NCI-H2081 treated with DMSO at 0.1 percent for 48 hours (cell line): Measurements from ENCODE around the gene DSP.
A peak's percentile ranks its signal among the peaks of the same experiment; 100 is the strongest.

Experiments
- DNase-seq: peaks from one replicate; lab custom pipeline; 2025; lab: John Stamatoyannopoulos, UW

Gene DSP

DNA sequence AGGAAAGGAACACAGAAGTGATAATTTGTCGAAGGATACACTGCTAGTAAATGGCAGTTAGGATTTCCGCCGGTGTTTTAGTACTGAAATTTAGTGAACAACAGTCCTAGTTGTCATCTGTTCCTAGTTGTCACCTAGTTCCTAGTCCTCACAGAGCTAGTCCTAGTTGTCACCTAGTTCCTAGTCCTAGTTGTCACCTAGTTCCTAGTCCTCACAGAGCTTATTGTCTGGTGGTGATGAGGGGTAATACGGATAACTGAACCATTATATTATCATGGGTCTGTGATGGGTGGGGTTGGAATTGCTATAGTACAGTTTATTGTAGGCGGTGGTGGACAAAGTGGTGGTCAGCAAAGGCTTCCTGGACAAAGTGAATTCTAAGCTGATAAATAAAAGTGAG lies 50.3 kb downstream of the DSP start:
- DNase-seq, result no peak

DNA sequence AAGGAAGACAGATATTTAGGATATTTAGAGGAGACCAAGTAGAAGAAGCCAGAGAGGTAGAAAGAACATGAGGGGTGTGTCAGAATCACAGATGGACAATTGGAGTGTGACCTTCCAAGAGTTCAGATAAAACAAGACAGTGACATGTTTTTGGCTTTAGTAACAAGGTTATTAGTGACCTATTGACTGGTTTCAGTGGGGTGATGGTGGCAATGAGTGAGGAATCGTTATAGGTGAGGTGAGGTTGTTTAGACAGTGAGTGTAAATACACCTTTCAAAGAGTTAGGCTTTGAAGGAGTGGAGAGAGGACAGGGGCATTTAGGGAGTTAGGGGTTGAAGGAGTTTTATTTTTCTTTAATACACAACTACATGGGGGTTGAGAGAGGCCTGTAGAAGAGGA lies 51.8 kb downstream of the DSP start:
- no peak for DNase-seq

DNA sequence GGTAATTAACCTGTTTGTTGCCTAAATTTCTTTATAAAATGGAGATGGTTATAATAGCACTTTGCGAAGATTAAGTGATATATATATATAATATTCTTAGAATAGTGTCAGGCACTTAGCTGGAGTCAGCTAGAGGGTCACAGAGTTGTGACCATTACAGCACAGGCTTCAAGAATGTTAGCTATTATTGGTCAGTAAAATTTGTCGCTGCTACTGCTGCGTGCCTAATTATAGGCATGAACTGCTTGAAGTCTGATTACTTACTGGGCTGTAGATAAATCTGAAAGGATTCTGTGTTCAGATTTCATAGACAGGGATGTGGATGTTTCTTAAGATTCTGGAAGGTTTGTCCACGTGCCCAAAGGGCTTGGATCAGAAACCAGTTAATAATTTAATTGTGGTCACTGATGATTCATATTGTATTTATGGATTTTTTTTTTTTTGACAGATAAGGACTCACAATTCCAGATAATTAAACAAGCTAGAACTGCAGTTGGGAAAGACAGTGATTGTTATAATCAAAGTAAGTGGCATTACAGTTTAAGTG lies 53.2 kb downstream of the DSP start:
- DNase-seq, result no peak

DNA sequence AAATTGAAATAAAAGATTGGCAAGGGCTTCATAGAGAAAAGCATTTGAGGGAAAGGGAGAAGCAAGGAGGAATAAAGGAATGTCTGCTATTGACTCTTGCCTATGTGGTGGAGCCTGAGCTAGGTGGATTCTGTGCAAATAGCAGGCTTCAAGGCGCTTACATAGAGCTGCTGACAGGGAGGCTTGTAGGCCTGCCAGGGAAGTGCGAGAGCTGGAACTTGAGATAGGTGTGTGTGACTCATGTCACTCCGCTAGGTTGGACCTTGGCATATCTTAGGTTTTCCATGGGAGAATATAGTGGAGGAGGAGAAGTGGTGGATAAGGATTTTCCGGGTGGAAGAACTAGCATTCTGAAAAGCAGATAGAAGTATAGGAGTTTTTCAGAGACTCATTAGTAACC lies 62.5 kb downstream of the DSP start:
- DNase-seq, result no peak

DNA sequence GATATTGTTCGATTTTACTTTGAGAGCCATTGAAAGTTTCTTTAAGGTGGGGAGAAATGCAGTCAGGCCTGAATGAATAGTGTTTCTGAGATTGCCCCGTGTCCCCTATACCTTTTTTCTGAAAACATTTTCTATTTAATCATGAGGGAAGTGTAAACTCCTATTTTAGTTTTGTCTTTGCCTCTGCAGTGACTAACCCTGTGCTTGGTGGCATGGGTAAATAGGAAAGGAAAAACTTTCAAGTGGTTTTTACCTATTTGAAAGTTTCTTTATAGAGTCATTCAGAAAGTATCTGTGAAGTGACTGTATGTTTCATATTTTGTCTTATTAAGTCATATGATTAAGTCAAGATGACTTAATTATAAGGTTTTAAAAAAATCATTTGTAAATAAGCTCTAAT lies 63.0 kb downstream of the DSP start:
- no peak for DNase-seq

DNA sequence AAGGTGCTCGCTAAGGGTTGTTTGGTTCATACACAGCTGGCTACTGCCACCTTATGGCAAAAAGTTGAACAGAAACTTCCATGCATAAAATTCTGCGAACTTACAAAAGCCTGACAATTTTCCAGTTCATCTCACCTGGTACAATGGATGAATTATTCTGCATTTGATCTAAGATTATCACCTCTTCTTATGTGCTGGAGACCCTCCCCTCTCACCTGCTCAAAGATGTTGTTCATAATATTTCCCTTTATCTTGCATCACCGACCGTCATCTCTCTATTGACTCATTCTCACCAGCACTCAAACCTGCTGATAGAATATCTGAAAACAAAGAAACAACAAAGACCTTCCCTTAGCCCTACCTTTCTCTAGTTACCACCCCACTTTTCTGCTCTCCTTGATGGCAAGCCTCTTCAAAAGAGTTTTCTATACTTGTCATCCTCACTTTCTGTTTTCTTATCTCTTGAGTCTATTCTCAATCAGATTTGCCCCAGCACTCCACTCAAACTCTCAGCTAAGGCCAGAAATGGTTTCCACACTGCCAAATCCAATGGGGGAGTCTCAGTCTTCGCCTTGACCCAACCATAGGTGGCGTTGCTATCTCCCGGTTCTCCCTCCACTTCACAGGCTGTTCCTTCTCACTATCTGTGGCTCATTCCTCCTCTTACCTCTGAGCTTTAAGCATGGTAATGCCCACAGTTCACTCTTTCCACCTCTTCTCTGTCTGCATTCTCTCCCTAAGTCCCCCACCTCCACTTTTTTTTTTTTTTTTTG lies 74.3 kb downstream of the DSP start:
- no peak for DNase-seq

DNA sequence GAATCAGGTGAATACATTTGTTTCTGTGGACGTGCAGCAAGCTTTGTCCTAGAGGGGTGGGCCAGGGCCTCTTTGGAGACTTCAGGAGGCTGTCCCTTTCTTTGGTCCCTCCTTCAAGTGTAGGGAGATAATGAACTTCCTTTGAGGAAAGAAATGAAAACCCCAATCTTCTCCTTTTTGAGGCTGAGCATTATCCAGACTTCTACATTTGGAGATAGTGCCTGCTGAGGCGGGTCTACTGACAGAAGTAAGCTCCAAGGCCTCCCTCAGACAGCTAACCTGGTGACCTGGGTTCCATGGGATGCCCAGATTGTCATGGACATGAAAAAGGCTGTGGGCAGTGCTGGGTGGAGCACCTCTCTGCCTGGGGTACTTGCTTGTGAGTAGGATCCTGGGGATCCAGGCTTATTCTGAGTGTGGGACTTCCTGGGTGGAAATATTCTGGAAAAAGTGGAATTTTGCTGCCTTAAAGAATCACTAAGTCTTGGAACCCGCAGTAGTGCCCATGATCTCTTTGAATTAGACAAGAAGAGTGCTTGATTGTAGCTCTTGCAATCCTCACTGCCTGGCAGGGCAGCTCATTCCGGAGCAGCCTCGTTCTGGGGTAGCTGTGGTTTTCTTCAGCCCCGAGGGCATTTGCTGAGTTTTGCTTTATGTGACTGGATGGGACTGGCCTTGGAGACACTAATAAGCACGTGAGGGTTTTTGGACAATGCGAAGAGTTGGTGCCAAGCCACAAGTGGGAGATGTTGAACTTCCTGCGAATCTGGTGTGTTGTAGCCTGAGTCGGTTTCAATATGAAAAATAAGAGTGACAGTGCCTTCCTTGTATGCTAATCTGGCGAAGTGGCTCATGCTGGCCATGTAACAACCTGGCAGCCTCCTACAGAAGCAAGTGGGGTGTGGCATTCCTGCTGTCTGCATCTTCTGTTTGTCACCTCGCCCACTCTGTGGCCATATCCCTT lies 76.6 kb downstream of the DSP start:
- DNase-seq, result no peak

DNA sequence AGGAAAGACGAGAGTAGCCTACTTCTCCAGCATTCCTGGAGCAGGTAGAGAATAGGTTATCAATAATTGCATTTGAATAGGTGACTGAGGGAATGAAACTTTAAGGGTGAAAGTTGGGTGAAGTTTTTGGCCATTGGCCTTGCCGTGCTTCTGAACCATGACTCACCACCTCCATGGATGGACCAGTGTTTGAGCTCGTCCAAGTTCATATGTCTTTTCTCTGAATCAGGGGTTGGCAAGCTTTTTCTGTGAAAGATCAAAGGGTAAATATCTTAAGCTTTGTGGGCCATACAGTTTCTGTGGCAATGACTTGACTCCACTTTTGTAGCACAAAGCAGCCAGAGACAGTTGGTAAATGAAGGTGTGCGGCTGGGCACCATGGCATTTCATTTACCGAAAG lies 80.3 kb downstream of the DSP start:
- DNase-seq, result no peak

DNA sequence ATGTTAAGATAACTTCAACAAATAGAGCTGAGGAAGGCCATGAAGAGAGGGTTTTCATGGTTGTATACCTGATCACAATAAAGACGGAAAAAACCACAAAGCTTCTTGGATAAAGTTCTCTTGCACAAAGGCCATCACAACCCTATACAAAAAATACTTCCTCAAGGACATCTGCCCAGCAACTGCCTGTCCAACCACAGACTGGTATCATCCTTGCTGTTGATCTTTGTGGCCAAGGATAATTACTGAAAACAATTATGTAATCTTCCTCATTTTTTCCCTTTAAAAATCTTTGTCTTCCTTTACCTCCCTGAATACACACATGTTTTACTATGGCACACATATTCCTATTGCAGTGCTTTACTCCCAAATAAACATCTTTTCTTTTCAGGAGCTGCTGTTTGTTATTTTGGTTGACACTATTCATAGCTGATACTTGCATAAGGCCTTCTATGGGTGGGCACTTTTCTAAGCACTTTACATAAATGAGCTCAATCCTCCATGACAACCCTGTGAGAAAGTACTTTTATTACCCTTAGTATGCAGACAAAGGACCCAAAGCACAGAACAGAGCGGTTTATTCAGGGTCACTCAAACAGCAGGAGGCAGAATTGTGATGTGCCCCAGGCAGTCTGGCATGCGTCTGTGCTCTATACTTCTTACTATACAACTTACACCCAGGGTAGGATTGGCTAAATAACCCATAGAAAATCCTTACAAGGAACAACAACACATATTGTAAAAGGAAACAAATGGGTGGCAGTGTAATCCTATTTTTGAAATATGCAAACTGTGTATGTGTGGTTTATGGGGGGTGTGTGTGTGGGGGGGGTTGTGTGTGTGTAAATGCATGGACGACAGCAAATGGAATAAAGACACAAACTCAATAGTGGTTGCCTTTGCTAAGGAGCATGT lies 83.6 kb downstream of the DSP start:
- DNase-seq, result peak; percentile 13

DNA sequence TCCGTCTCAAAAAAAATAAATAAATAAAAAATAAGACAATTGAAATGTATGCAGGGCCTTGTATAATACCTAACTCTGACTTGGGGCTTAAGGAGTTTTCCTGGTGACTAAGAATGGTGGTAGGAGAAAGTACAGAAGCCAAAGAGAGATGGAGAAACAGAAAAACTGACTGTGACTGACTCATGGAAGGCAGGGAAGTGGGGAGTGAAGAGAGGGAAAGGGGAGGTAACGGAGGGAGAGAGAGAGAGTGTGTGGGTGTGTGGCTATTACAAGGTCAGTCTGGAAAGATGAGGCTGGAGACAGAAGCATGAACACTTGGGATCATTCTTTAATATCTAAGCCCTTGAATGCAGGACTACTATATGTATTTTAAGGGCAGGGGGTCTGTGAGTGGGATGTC lies 87.0 kb downstream of the DSP start:
- DNase-seq, result no peak

DNA sequence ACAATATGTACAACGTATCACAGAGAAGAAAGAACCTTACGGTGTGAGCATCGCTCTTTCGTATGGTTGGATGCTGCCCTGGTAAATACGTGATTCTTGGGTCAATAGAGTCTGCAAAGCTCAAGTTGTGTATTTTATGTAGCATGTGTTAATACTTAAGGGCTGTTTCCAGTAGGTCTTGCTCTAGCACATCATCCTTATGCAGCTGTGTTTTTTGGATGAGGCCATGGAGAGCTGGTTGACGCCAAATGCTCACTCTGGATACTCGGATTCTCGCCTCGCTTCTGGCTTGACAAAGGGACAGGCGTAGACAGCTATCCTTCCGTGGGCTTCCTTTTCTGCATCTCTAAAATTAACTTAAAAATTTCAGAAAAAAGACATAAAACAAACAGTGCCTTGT lies 87.4 kb downstream of the DSP start:
- DNase-seq, result no peak

DNA sequence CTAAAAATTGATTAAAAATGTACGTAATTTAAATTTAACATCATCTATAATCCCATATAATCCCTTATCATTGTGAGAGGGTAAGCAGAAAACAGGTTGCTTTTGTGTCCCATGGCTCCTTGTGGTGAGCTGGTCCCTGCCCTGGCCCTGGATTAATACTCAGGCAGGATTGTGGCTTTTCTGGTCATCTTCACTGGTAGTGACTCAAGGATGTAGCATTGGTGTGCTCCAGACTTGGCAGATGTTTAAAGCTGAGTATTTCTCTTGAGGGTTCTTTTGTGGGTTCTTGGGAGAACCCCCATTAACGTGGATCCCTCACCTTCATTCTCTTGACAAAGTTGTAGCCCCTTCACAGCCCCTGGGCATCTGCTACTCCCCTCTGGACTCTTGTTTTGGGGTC lies 87.8 kb downstream of the DSP start:
- no peak for DNase-seq

DNA sequence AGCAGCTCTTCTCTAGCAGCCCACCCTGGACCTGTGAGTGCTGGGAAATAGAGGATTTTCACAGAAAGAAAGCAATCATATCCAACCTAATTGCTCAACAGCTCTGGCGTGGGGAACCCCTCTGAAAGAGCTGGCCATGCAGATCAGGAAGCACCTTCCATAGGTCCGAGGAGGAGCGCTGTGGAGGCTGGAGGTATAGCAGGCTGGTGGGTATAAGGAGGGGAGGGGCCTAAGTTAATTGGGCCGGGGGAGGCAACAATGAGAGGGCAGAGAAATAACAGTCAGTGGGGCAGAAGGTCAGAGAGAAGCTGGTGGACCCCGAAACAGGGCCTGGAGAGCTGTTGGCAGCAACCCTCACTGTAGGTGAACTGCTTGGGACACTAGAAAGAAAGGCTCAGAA lies 89.3 kb downstream of the DSP start:
- no peak for DNase-seq

DNA sequence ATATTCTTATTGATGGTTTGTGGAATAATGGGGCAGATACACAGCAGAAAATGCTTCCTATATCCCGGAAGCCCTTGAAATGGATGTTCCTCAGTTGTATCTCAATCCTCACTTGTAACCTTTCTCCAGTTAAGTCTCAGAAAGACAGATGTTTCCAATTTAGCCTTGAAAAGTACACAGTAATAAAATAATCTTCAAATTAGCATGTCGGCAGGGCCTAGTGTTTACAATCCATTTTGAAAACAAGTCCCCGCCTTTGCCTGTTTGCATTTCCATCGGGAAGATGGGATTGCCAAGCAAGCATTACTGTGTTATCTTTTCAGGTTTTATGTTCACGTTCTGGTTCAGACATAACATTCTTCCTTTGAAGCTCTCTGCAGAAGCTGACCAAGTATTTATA lies 90.0 kb downstream of the DSP start:
- no peak for DNase-seq

DNA sequence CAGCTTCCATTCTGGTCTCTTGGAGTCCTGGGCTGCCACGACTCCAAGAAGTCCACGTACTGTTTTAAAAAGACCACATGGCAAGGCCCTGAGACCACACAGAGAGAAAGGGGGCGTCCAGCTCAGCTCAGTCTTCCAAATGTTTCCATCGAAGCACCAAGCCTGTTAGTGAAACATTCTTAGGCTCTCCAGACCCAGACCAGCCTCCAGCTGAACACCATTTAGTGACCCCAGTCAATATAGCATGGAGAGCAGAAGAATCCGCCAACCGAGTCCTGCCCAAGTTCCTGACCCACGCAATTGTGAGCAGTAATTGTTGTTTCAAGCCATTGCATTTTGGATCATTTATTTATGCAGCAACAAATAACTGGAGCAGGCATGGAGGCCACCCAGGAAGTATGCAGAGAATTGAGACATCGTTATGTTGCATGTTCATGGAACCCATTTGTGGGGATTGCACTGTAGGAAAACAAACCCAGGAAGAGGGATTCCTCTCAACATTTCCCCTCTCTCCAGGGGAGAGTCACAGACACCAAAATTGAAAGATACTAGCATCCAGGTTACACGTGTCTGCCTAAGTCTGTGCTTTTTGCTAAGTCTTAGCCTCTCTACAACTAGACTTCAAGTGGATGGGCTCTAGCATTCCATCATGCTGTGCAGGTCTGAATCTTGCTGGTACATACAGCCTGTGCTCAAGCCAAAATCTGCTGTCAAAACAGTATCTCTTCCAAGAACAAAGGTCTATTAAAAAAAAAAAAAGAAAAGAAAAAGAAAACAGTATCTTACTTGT lies 91.2 kb downstream of the DSP start:
- no peak for DNase-seq

DNA sequence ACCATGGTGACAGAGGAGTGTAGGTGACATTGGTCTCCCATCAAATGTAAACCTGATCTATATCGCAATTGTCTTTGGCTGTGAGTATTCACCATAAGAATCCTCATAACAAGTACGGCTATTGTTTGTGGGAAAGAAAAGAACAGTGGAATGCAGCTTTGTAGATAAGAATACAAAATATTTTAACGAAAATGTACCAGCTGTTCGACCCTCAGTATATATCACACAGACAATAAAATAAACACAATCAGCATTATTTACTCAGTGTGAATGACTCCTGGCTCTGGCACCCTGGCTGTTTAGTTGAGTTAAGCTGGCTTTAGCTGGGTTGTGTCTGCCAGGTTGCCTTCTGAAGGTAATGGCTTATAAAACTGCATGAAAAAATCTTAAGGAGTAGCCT lies 91.9 kb downstream of the DSP start:
- DNase-seq, result no peak

DNA sequence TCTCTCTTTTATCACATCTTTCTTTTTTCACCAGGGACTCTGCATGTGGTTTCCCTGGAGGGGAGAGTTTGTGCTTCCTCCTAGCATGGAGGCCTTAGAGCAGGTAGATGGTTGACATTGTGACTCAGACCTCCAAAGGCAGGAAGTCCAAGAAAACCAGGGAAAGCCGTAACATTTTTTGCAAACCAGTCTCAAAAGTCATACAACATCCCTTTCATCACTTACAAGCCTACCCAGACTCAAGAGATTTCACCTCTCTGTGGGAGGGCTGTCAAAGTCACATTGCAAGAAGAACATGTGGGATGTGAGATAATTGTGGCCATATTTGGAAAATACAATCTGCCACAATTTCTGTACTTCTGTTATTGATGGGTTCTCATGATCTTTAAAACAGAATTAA lies 94.7 kb downstream of the DSP start:
- DNase-seq, result no peak
